ENCODE data around the gene NIF3L1. TPM values are rescaled to one million over a fixed set of nuclear protein-coding genes. Genes with fewer than 3 reads are reported as not detected.

NIF3L1 gene
- total and polyA plus RNA-seq, 2 of the 8 experiments (the other 6 are each of a cell fraction or from before 2014, with no cell fraction given): 63.4 to 126 TPM

DNA sequence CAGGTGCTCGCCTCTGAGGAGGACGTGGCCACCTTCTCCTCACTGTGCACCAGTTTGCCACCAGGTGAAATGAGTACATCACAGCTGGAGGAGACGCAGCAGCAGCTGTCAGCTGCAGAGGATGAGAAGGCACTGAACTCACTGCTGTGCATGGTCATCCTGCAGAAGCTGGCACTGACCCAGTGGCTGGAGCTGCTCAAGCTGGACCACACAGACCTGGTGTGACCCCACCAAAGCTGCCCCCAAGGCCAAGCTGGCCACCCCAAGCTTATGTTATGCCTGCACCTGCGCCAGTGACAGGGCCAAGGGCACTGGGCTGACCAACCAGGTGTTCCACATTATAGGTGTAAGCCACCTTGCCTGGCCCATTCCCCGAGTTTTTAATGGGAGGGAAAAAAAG, 44.0 kb upstream of the NIF3L1 start:
- Histone ChIP-seq H4K91ac (replicated peaks; ENCODE audit: insufficient read length, low read length) (no peak overlapping the region), H3K4ac (replicated peaks; ENCODE audit: insufficient read length, low read depth, low read length) (no peak overlapping the region), H2BK120ac (replicated peaks; ENCODE audit: low read depth, low read length) (no peak overlapping the region), H3K23ac (ENCODE audit: insufficient read length) (no peak overlapping the region), H2BK5ac (ENCODE audit: low read depth, low read length) (no peak overlapping the region), H3K4me2 (ENCODE audit: insufficient read depth in 1 of 2, low read depth in 2 of 2, low read length in 2 of 2) (no peak overlapping the region), H3K14ac (ENCODE audit: insufficient read length) (no peak overlapping the region), H2BK20ac (ENCODE audit: low read length) (no peak overlapping the region), H3K18ac (ENCODE audit: extremely low read depth, low read length) (no peak overlapping the region), H3K4me1 (replicated peaks in 1 of 4; ENCODE audit: control insufficient read depth in 3 of 4, insufficient read depth in 4 of 4, low read length in 3 of 4) (no peaks in the 10 kb centered on the region), H4K8ac (ENCODE audit: extremely low read depth, insufficient read depth, low read length) (no peak overlapping the region; the same call in 1 of the 2 replicates), H3K27ac (ENCODE audit: low read depth, low read length) (no peak overlapping the region), H4K5ac (ENCODE audit: insufficient read length, low read depth, low read length) (no peak overlapping the region), H3K27me3 (replicated peaks in 1 of 4; ENCODE audit: control insufficient read depth in 3 of 4, extremely low read depth in 1 of 4, insufficient read depth in 3 of 4, low read length in 3 of 4) (no peaks in the 10 kb centered on the region), H3K56ac (replicated peaks; ENCODE audit: insufficient read length, low read depth, low read length) (no peak overlapping the region), H3K4me3 (ENCODE audit: extremely low read depth in 1 of 4, insufficient read depth in 2 of 4, low read depth in 3 of 4, low read length in 4 of 4) (no peak overlapping the region), H3K79me1 (ENCODE audit: low read depth, low read length) (no peaks in the 10 kb centered on the region), H3K36me3 (ENCODE audit: control insufficient read depth in 2 of 4, insufficient read depth in 4 of 4, low read length in 3 of 4) (no peaks in the 10 kb centered on the region), H2AFZ (ENCODE audit: low read length) (no peak overlapping the region), H3K79me2 (ENCODE audit: control insufficient read depth in 1 of 2, insufficient read depth in 2 of 2, low read length in 2 of 2) (no peaks in the 10 kb centered on the region), H3K9me3 (ENCODE audit: insufficient read depth in 2 of 2, low read depth in 1 of 2, low read length in 1 of 2) (no peaks in the 10 kb centered on the region), H2BK12ac (ENCODE audit: low read depth, low read length) (no peak overlapping the region), H4K20me1 (replicated peaks in 1 of 2; ENCODE audit: control insufficient read depth in 1 of 2, insufficient read depth in 2 of 2, low read length in 2 of 2) (no peaks in the 10 kb centered on the region), H3K23me2 (ENCODE audit: low read depth, low read length) (no peaks in the 10 kb centered on the region), H2BK15ac (ENCODE audit: low read length) (no peak overlapping the region), H3K9ac (replicated peaks in 1 of 4; ENCODE audit: extremely low read depth in 1 of 4, low read depth in 3 of 4, low read length in 3 of 4) (no peak overlapping the region), H2AK5ac (ENCODE audit: low read depth, low read length) (no peak overlapping the region)
- TF ChIP-seq POU5F1 (IDR thresholded peaks at IDR 0.05; ENCODE audit: low read depth, low read length) (no peak), JUN (IDR thresholded peaks at IDR 0.05; ENCODE audit: low read depth, low read length) (no peak), SRF (IDR thresholded peaks at IDR 0.05; ENCODE audit: low read depth, low read length) (no peak), RXRA (IDR thresholded peaks at IDR 0.05; ENCODE audit: insufficient read depth, low read depth, low read length) (no peak), TAF7 (optimal IDR thresholded peaks at IDR 0.05; ENCODE audit: borderline replicate concordance, low read depth, low read length) (no peak), BCL11A (IDR thresholded peaks at IDR 0.05; ENCODE audit: low read depth in 2 of 2, low read length in 2 of 2) (no peak), TBP (IDR thresholded peaks at IDR 0.05; ENCODE audit: low read depth, low read length) (no peak), TCF12 (IDR thresholded peaks at IDR 0.05; ENCODE audit: low read depth, low read length) (no peak), TAF1 (IDR thresholded peaks at IDR 0.05; ENCODE audit: low read depth, low read length) (no peak), MAFK (IDR thresholded peaks at IDR 0.05; ENCODE audit: low read depth, low read length) (no peak), HDAC6 (IDR thresholded peaks at IDR 0.05; ENCODE audit: low read depth, low read length) (no peak), KDM4A (IDR thresholded peaks at IDR 0.05; ENCODE audit: low read depth, low read length, severe bottlenecking) (no peak)
- CTCF ChIA-PET (ENCODE audit: partially characterized antibody): interaction anchor here (0.8 to 1.5 kb wide), 8 partner anchors 10 to 56 kb away, joined by 3 to 6 read pairs (median 4); partner anchors contain the start of gene NIF3L1
- no peak for DNase-seq (ENCODE audit: low read depth in 1 of 2, low spot score in 2 of 2)
- FAIRE-seq: no peak
- POLR2A ChIA-PET (ENCODE audit: partially characterized antibody): interaction anchor here (0.9 to 2.4 kb wide), 7 partner anchors 12 to 32 kb away, joined by 3 to 7 read pairs (median 4); partner anchors contain the start of gene CLK1
- WGBS, 2 experiments (ENCODE audit: extremely low coverage in 1 of 2, insufficient coverage in 1 of 2, insufficient read length in 1 of 2, insufficient replicate concordance in 2 of 2, low coverage in 1 of 2, low lambda C conversion rate in 2 of 2, missing lambda C conversion rate in 1 of 2): 96% methylated on average over 5 of the region's 5 CpGs; no CpG with 5 or more reads in 1 of the 2 experiments
